A204.1 (cell line): ENCODE results near the gene ITPR3.
"Not testable (repeated sequence)": the region's sequence is repeated elsewhere in the genome, so short reads cannot be mapped to it uniquely, and the experiment has no call there.

Source experiments
- FAIRE-seq: peaks from 2 replicates; lab custom pipeline; 2012; peaks lifted over from hg19 to GRCh38; lab: Jason Lieb, UNC

ITPR3 gene

GRCh38 chr6:33613795-33614168, 7.3 kb upstream of the ITPR3 start:
- no peak for FAIRE-seq

GRCh38 chr6:33616113-33616512, 5.0 kb upstream of the ITPR3 start:
- FAIRE-seq: no peak

- no peak for FAIRE-seq
Measured at GRCh38 chr6:33616913-33617312, 4.2 kb upstream of the ITPR3 start.

- no peak for FAIRE-seq
Measured at GRCh38 chr6:33619166-33619840, 1.8 kb upstream of the ITPR3 start.

GRCh38 chr6:33620158-33620855, 815 bp upstream of the ITPR3 start:
- FAIRE-seq: no peak

- FAIRE-seq: no peak
Measured at GRCh38 chr6:33621711-33622388, 728 bp downstream of the ITPR3 start.

GRCh38 chr6:33622456-33623431, 1.6 kb downstream of the ITPR3 start:
- no peak for FAIRE-seq

- FAIRE-seq: no peak
Measured at GRCh38 chr6:33623895-33624381, 2.8 kb downstream of the ITPR3 start.

- no peak for FAIRE-seq
Measured at GRCh38 chr6:33624856-33625255, 3.7 kb downstream of the ITPR3 start.

- no peak for FAIRE-seq
Measured at GRCh38 chr6:33627876-33628275, 6.8 kb downstream of the ITPR3 start.

- no peak for FAIRE-seq
Measured at GRCh38 chr6:33628401-33628964, 7.4 kb downstream of the ITPR3 start.

GRCh38 chr6:33630014-33630413, 8.9 kb downstream of the ITPR3 start:
- FAIRE-seq: no peak

GRCh38 chr6:33631521-33631920, 10.4 kb downstream of the ITPR3 start:
- not testable (repeated sequence) for FAIRE-seq

GRCh38 chr6:33631971-33632557, 10.9 kb downstream of the ITPR3 start:
- no peak for FAIRE-seq

GRCh38 chr6:33632558-33633039, 11.5 kb downstream of the ITPR3 start:
- no peak for FAIRE-seq

- no peak for FAIRE-seq
Measured at GRCh38 chr6:33633084-33633461, 12.0 kb downstream of the ITPR3 start.

- no peak for FAIRE-seq
Measured at GRCh38 chr6:33633462-33634158, 12.5 kb downstream of the ITPR3 start.

GRCh38 chr6:33634161-33634727, 13.1 kb downstream of the ITPR3 start:
- FAIRE-seq: no peak

- FAIRE-seq: no peak
Measured at GRCh38 chr6:33634946-33635345, 13.8 kb downstream of the ITPR3 start.

GRCh38 chr6:33636655-33637054, 15.5 kb downstream of the ITPR3 start:
- no peak for FAIRE-seq
